ENCODE data around the gene PSMD3.

The PSMD3 gene

GRCh38 chr17:39970157-39970692 is 10.4 kb upstream of the PSMD3 start:
- Mint-ChIP-seq H3K27ac (no peak overlapping the region), H3K27me3 (peaks cover 16% of the 10 kb centered on the region), H3K36me3 (no peaks in the 10 kb centered on the region), H3K4me1 (peaks cover 4% of the 10 kb centered on the region), H3K4me3 (no peak overlapping the region), H3K9me3 (no peaks in the 10 kb centered on the region)
- DNase-seq (ENCODE audit: low spot score in 2 of 2) (no peak), ATAC-seq (ENCODE audit: low read depth) (no peak)

GRCh38 chr17:39971076-39971603 is 9.5 kb upstream of the PSMD3 start:
- DNase-seq (ENCODE audit: low spot score in 2 of 2) (no peak), ATAC-seq (ENCODE audit: low read depth) (no peak)
- Mint-ChIP-seq H3K4me1 (peaks cover 4% of the 10 kb centered on the region), H3K27me3 (peaks cover 16% of the 10 kb centered on the region), H3K27ac (no peak overlapping the region), H3K36me3 (no peaks in the 10 kb centered on the region), H3K4me3 (no peak overlapping the region), H3K9me3 (no peaks in the 10 kb centered on the region)

DNA sequence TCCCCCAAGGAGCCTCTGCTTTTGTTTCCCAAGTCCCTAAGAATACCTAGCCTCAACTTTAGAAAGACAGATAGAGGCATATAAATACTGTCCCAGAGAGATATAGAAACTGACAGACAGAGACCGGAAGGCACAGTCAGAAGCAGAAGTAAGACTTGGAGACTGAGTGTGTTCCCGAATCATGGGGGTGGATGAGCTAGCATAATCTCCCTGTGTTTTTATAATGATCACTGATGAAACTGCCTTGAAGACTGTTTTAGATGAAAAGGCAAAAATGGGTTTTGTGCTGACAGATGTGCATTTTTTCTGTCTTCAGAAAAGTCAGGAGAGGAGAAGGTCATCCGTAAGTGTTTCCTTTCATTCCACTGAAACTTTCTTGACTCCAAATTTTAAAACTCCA is 8.3 kb upstream of the PSMD3 start:
- ATAC-seq (ENCODE audit: low read depth): no peak
- H3K9me3 Mint-ChIP-seq: no peaks in the 10 kb centered on the region
- H3K36me3 Mint-ChIP-seq: no peaks in the 10 kb centered on the region
- H3K4me1 Mint-ChIP-seq: peaks cover under 1% of the 10 kb centered on the region
- H3K27ac Mint-ChIP-seq: no peak overlapping the region
- no peak for DNase-seq (ENCODE audit: low spot score in 2 of 2)
- H3K4me3 Mint-ChIP-seq: no peak overlapping the region
- peaks cover 16% of the 10 kb centered on the region for H3K27me3 Mint-ChIP-seq

DNA sequence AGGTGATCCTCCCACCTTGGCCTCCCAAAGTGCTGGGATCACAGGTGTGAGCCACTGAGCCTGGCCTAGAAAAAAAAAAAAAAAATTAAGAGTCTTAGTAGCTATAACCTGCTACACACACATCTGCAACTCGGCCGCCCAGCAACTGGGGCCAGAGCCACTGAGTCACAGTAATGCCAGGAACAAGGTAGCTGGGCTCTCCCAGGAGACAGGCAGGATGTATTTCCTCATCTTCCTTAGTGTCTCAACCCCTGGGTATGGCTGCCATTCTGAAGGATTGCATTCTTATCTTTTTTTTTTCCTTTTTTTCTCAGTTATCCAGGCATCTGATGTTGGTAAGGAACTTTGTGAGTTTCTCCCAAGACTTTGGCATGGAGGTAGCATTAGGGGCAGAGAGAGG is 7.1 kb upstream of the PSMD3 start:
- no peaks in the 10 kb centered on the region for H3K4me1 Mint-ChIP-seq
- ATAC-seq (ENCODE audit: low read depth): no peak
- H3K27ac Mint-ChIP-seq: no peak overlapping the region

DNA sequence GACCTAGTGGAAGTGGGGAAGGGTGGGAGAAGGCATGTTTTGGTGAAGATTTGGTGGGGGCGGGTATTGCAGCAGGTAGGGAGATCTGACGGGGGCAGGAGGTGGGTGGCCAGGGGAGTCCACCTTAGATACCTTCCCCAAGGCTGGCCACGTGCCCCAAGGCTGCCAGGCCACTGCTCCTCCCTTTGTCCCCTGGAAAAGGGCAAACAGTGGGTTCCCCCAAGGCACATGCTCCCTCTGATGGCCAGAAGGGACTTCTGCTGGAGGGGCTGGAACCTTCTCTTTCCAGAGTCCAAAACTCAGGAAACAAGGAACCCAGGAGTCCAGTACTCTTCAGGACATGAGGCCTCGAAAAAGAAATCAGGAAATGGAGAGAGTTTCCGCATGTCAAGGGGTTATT is 6.2 kb upstream of the PSMD3 start:
- no peak for DNase-seq (ENCODE audit: low spot score in 2 of 2)
- Mint-ChIP-seq H3K27me3 (peaks cover 10% of the 10 kb centered on the region), H3K9me3 (no peaks in the 10 kb centered on the region), H3K4me3 (no peak overlapping the region), H3K4me1 (peaks cover 5% of the 10 kb centered on the region), H3K36me3 (no peaks in the 10 kb centered on the region), H3K27ac (no peak overlapping the region)
- ATAC-seq (ENCODE audit: low read depth): no peak

More for the DNA sequence above, 7.1 kb upstream of the PSMD3 start:
- H3K36me3 Mint-ChIP-seq: no peaks in the 10 kb centered on the region
- peaks cover 15% of the 10 kb centered on the region for H3K27me3 Mint-ChIP-seq
- no peak for DNase-seq (ENCODE audit: low spot score in 2 of 2)
- H3K4me3 Mint-ChIP-seq: no peak overlapping the region
- H3K9me3 Mint-ChIP-seq: no peaks in the 10 kb centered on the region

DNA sequence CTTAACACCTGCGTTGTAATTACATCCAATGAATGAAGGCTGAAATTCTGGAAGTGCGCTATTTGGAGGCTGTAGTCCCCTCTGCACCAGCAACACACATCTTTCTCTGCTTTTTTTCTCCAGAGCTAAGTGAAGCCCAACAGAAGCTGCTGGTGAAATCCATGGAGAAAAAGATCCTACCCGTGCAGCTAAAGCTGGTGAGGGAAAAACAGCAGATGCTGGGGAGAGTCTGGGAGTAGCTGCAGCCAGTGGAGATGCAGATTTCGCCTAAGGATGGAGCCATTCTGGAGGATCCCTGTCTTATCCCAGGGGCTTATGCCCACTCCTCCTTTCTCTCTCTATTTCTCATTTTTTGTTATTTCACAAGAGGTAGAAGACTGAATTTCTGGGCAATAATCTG is 4.8 kb upstream of the PSMD3 start:
- DNase-seq (ENCODE audit: low spot score in 2 of 2) (no peak), ATAC-seq (ENCODE audit: low read depth) (no peak)
- Mint-ChIP-seq H3K4me1 (peaks cover 12% of the 10 kb centered on the region), H3K36me3 (no peaks in the 10 kb centered on the region), H3K4me3 (no peak overlapping the region), H3K27me3 (peaks cover 8% of the 10 kb centered on the region), H3K27ac (no peak overlapping the region), H3K9me3 (no peaks in the 10 kb centered on the region)

DNA sequence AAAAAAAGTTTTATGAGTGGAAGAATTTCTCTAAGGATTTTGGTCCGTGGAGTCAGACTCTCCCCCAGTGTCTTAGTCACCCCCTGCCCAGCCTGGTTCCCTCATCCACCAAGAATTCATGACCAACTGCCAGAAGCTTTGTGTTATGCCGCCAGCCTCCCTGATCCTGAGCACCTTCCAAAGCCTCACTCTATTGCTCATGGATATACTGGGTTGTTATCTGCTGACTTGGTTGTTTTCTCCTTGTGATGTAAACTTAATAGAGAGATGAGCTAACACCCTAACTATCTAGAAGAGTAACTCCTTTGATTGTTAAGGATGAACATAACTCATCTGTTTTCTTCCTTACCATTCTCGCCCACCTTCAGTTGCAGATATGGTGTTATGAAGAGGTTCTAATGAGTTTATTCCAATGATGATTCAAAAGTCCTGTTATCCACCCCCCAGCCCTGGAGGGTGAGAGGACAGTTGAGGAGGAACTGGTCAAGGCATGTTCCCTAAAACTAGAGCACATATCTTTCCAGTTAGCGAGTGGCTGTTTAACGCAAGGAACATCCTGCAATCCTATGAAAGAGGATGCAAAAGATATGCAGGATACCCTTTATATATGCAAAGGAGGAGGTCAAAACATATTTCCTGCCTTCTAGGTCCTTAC is 1.5 kb upstream of the PSMD3 start:
- Mint-ChIP-seq H3K36me3 (peaks cover 2% of the 10 kb centered on the region), H3K27ac (peak overlapping the region; percentile 90), H3K27me3 (peaks cover 2% of the 10 kb centered on the region), H3K9me3 (no peaks in the 10 kb centered on the region), H3K4me1 (peaks cover 20% of the 10 kb centered on the region), H3K4me3 (peak overlapping the region; percentile 87)
- DNase-seq (ENCODE audit: low spot score in 2 of 2) (no peak), ATAC-seq (ENCODE audit: low read depth) (no peak)

GRCh38 chr17:39979893-39980350 is 685 bp upstream of the PSMD3 start:
- DNase-seq (ENCODE audit: low spot score in 2 of 2): no peak
- H3K9me3 Mint-ChIP-seq: no peaks in the 10 kb centered on the region

GRCh38 chr17:39981207-39981741 is 667 bp downstream of the PSMD3 start:
- H3K27me3 Mint-ChIP-seq: no peaks in the 10 kb centered on the region
- H3K36me3 Mint-ChIP-seq: peaks cover 15% of the 10 kb centered on the region
- peaks cover 24% of the 10 kb centered on the region for H3K4me1 Mint-ChIP-seq
- no peaks in the 10 kb centered on the region for H3K9me3 Mint-ChIP-seq
- peak overlapping the region; percentile 87 for H3K4me3 Mint-ChIP-seq
- ATAC-seq (ENCODE audit: low read depth) (no peak), DNase-seq (ENCODE audit: low spot score in 2 of 2) (no peak)
- H3K27ac Mint-ChIP-seq: peak overlapping the region; percentile 90

More at GRCh38 chr17:39979893-39980350, 685 bp upstream of the PSMD3 start:
- Mint-ChIP-seq H3K27ac (peak overlapping the region; percentile 90), H3K27me3 (no peaks in the 10 kb centered on the region), H3K36me3 (peaks cover 8% of the 10 kb centered on the region), H3K4me3 (peak overlapping the region; percentile 87), H3K4me1 (peaks cover 22% of the 10 kb centered on the region)
- peak; percentile 14 for ATAC-seq (ENCODE audit: low read depth)

DNA sequence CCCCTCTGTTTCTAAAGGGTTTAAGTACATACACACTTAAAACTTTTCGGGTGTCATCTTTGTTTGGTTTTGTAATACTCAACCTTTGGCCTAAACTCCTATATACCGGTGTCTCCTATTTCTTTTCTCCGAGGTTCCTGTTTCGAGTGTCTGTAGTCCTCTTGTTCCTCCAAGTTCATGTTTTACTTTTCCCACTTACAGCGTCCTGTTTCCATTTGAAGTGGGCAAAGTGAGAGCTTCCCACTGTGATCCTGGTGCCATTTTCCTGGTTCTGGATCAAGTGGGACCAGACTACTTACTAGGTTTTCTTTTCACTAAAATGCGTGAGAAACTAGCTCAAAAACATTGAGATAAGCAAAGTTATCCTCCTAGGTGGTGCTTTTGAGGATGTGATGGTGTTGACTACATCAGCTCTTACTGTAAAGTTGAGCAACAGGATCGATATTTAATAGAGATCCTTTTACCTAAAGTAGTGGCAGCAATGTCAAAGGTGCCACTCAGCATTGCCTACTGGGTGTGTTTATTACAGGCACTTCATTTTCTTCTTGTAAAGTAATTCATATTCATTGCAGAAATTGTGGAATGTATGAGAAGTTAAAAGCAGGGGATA is 1.3 kb downstream of the PSMD3 start:
- H3K9me3 Mint-ChIP-seq: no peaks in the 10 kb centered on the region

GRCh38 chr17:39988206-39988810 is 7.7 kb downstream of the PSMD3 start:
- Mint-ChIP-seq H3K27ac (no peak overlapping the region), H3K27me3 (no peaks in the 10 kb centered on the region), H3K4me3 (no peak overlapping the region), H3K4me1 (peaks cover 9% of the 10 kb centered on the region), H3K9me3 (no peaks in the 10 kb centered on the region), H3K36me3 (peaks cover 52% of the 10 kb centered on the region)
- no peak for DNase-seq (ENCODE audit: low spot score in 2 of 2)
- ATAC-seq (ENCODE audit: low read depth): no peak

More for the DNA sequence above, 1.3 kb downstream of the PSMD3 start:
- Mint-ChIP-seq H3K36me3 (peaks cover 20% of the 10 kb centered on the region), H3K4me1 (peaks cover 24% of the 10 kb centered on the region), H3K4me3 (peak overlapping the region; percentile 87), H3K27ac (peak overlapping the region; percentile 90), H3K27me3 (no peaks in the 10 kb centered on the region)
- ATAC-seq (ENCODE audit: low read depth): no peak
- DNase-seq (ENCODE audit: low spot score in 2 of 2): no peak

- no peak for ATAC-seq (ENCODE audit: low read depth)
- DNase-seq (ENCODE audit: low spot score in 2 of 2): no peak
- Mint-ChIP-seq H3K27ac (no peak overlapping the region), H3K27me3 (no peaks in the 10 kb centered on the region), H3K4me3 (no peak overlapping the region), H3K36me3 (peaks cover 49% of the 10 kb centered on the region), H3K9me3 (no peaks in the 10 kb centered on the region), H3K4me1 (peaks cover 6% of the 10 kb centered on the region)
Measured at GRCh38 chr17:39994448-39994847, 13.8 kb downstream of the PSMD3 start.

DNA sequence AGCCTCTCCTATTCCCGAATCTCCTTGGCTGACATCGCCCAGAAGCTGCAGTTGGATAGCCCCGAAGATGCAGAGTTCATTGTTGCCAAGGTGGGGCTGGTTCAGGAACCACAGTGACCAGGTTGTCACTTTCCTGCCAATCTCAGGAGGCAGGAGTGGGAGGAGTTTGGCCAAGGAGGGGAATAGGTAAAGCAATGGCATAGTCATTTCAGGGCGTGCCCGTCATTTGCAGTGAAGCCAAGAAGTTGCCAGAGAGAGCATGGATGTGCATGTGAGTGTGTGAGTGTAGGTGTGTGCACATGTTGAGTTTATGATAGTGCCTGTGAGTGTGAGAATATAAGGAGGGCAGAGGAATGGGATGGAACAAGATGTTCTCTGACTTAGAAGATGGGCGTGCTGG is 14.8 kb downstream of the PSMD3 start:
- no peak for DNase-seq (ENCODE audit: low spot score in 2 of 2)
- H3K4me1 Mint-ChIP-seq: peaks cover 6% of the 10 kb centered on the region
- no peaks in the 10 kb centered on the region for H3K9me3 Mint-ChIP-seq
- H3K4me3 Mint-ChIP-seq: no peak overlapping the region
- H3K36me3 Mint-ChIP-seq: peaks cover 47% of the 10 kb centered on the region
- peak overlapping the region; percentile 3 for H3K27ac Mint-ChIP-seq
- no peak for ATAC-seq (ENCODE audit: low read depth)
- no peaks in the 10 kb centered on the region for H3K27me3 Mint-ChIP-seq

GRCh38 chr17:39996162-39996561 is 15.6 kb downstream of the PSMD3 start:
- no peaks in the 10 kb centered on the region for H3K9me3 Mint-ChIP-seq
- H3K27me3 Mint-ChIP-seq: no peaks in the 10 kb centered on the region
- H3K27ac Mint-ChIP-seq: no peak overlapping the region
- no peak for DNase-seq (ENCODE audit: low spot score in 2 of 2)
- no peak for ATAC-seq (ENCODE audit: low read depth)
- no peak overlapping the region for H3K4me3 Mint-ChIP-seq
- H3K36me3 Mint-ChIP-seq: peaks cover 45% of the 10 kb centered on the region
- peaks cover 6% of the 10 kb centered on the region for H3K4me1 Mint-ChIP-seq

Data from memory B cell (primary cell).